Mucosa of descending colon (tissue), 3 donors: ENCODE measurements around the gene RPP25L. TPM values are rescaled to one million over a fixed set of nuclear protein-coding genes. Genes with fewer than 3 reads are reported as not detected.

Experiments used
- ATAC-seq: fragments of 200-7000 bp; cut with Tn5 transposase; one replicate; pipeline ENCODE4 v1.9.1; 2020; ENCODE audit warnings: mild to moderate bottlenecking, moderate library complexity
- DNase-seq, 3 donors: peaks; one replicate each; pipeline ENCODE4 v3.0.0-alpha.2; 2020
- H3K36me3 ChIP-seq: fragments of 200-600 bp; one replicate; pipeline ENCODE4 v1.8.0; 2021; ENCODE audit warnings: low read depth, mild to moderate bottlenecking
- H3K4me1 ChIP-seq: fragments of 200-600 bp; one replicate; pipeline ENCODE4 v1.8.0; 2021; ENCODE audit warnings: low read depth, mild to moderate bottlenecking
- H3K4me3 ChIP-seq: fragments of 200-600 bp; one replicate; pipeline ENCODE4 v1.8.0; 2021; ENCODE audit warnings: mild to moderate bottlenecking
- H3K9me3 ChIP-seq: fragments of 200-600 bp; one replicate; pipeline ENCODE4 v1.8.0; 2021; ENCODE audit warnings: mild to moderate bottlenecking
- intact Hi-C, 2 donors: fragments of 100-400 bp; cut with DNase I in 1 of 2; cut with micrococcal nuclease in 1 of 2; formaldehyde crosslinking; loops; one replicate each; pipeline versions ENCODE4 v1.11.0 to v1.11.1; 2022; cut with DNase I, micrococcal nuclease
- total RNA-seq, 3 donors: library from RNA; stranded (reverse); fragmentation: NEBNext Ultra II Directional in 2 of 3; extraction: Animal tissue kit (Norgen Biotek cat#: 25700) in 2 of 3; gene quantifications; one replicate each; pipeline versions ENCODE4 v1.2.1 to v1.2.4, GENCODE V29; 2021 to 2023
- TF ChIP-seq, protein P1 (sequence below): fragments of 200-600 bp; IDR thresholded peaks from one replicate; pipeline ENCODE4 v1.8.0; 2022; ENCODE audit warnings: antibody characterized with exemption, mild to moderate bottlenecking
- donor health status: DM: no; HTN: no; CAD: no; lungs with moderate emphysema.
- donor health status: DM: no; HTN: no; CAD: no.
- donor health status: DM: no; HTN: yes; CAD: no.

RPP25L gene
- total RNA-seq, 3 donors from 2014 or later, result 29.4 to 47.2 (median 39.4) TPM

- TF ChIP-seq, protein P1, sequence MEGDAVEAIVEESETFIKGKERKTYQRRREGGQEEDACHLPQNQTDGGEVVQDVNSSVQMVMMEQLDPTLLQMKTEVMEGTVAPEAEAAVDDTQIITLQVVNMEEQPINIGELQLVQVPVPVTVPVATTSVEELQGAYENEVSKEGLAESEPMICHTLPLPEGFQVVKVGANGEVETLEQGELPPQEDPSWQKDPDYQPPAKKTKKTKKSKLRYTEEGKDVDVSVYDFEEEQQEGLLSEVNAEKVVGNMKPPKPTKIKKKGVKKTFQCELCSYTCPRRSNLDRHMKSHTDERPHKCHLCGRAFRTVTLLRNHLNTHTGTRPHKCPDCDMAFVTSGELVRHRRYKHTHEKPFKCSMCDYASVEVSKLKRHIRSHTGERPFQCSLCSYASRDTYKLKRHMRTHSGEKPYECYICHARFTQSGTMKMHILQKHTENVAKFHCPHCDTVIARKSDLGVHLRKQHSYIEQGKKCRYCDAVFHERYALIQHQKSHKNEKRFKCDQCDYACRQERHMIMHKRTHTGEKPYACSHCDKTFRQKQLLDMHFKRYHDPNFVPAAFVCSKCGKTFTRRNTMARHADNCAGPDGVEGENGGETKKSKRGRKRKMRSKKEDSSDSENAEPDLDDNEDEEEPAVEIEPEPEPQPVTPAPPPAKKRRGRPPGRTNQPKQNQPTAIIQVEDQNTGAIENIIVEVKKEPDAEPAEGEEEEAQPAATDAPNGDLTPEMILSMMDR, result no peak
- Histone ChIP-seq H3K36me3 (no peaks in the 10 kb centered on the region), H3K4me3 (no peak overlapping the region), H3K4me1 (peaks cover 29% of the 10 kb centered on the region), H3K9me3 (no peaks in the 10 kb centered on the region)
- DNase-seq (no peak), ATAC-seq (no peak)
- intact Hi-C loops, result loop anchor here (5.0 to 10.0 kb wide), 3 partner anchors 45 to 187 kb away; no protein-coding TSS in a partner anchor
These were observed 19.7 kb downstream of the RPP25L start for GRCh38 chr9:34591917-34592866.

DNA sequence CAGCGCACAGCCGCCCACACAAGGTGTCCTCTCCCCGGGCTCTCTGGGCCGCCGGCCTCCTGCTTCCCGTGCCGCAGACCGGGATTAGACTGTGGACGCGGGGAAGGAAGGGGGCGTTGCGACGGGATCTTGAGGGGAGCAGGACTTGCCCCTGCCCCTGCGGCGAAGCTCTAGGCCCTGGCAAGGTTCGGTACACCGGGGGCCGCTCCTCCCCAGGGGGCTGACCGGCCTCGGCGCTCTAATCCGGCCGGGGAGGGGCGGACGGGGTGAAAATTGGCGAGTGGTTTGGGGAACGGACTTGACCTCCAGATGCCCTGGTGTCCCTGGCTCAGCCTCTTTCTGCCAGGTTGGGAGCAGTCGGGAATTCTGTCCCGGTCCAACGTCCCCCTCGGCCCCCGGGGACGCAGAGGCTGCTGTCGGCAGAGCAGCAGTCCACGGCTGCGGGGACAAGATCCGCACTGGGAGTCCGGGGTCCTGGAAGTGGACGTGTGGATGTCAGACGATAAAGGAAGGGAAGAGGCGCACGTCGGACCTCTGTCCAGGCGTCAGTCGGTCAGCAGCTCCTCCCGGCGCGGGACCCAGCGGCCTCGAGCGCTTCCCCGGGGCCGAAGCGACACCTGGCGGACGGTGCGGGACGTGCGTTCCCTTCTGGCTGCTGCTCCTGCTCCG is 20.5 kb downstream of the RPP25L start:
- H3K9me3 ChIP-seq, result no peaks in the 10 kb centered on the region
- peaks cover 29% of the 10 kb centered on the region for H3K4me1 ChIP-seq
- DNase-seq (peak; percentile 81 to 92 (median 91)), ATAC-seq (peak; percentile 91)
- intact Hi-C loops, result loop anchor here (5.0 to 10.0 kb wide), 3 partner anchors 44 to 187 kb away; no protein-coding TSS in a partner anchor
- no peak overlapping the region for H3K4me3 ChIP-seq
- no peaks in the 10 kb centered on the region for H3K36me3 ChIP-seq
- TF ChIP-seq, protein P1, result peak; percentile 79

DNA sequence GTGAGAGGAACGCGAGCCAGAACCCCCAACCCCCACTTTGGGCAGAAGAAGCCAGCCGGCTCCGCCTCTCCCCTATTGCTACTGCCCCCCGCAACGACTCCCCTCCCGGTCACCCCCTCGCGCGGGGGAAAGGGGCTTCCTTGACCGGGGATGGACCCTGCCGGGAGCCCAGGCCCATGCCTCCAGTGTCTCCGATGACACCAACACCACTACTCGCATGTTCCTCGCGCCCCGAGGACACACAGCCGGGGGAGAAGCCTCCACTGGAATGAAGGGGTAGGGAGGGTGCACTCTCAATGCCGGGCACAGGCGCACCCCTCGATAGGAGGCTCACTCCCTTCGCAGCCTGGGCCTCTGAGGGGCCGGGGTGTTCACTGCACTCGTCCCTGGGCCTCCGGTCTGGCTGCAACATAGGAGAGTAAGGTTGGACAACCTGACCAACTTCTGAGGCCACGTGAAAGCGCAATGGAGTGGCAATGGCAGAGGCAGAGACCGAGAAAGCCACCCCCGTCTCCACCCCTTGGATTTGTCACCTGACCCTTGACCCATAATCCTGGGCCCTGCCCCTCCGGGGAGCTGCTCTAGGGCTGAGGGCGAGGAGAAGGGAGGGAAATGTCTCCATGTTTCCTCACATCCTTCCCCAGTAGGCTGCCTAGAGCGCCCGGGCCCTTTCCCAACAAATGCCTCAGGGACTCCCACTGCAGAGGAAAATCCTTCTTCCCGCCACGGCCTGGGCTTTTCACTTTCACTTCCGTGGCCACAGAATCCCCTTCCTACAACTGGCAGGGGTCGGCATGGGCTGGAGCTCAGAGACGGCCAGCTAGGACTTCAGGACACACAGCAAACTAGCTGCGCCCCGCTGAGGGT is 21.3 kb downstream of the RPP25L start:
- DNase-seq (peak in 2 of 3 donors; percentile 54 to 67), ATAC-seq (peak; percentile 70)
- H3K4me3 ChIP-seq, result no peak overlapping the region
- intact Hi-C loops, result loop anchor here (5.0 to 10.0 kb wide), 3 partner anchors 43 to 186 kb away; no protein-coding TSS in a partner anchor
- H3K36me3 ChIP-seq, result no peaks in the 10 kb centered on the region
- H3K9me3 ChIP-seq, result no peaks in the 10 kb centered on the region
- TF ChIP-seq, protein P1, result no peak
- H3K4me1 ChIP-seq, result peaks cover 29% of the 10 kb centered on the region

DNA sequence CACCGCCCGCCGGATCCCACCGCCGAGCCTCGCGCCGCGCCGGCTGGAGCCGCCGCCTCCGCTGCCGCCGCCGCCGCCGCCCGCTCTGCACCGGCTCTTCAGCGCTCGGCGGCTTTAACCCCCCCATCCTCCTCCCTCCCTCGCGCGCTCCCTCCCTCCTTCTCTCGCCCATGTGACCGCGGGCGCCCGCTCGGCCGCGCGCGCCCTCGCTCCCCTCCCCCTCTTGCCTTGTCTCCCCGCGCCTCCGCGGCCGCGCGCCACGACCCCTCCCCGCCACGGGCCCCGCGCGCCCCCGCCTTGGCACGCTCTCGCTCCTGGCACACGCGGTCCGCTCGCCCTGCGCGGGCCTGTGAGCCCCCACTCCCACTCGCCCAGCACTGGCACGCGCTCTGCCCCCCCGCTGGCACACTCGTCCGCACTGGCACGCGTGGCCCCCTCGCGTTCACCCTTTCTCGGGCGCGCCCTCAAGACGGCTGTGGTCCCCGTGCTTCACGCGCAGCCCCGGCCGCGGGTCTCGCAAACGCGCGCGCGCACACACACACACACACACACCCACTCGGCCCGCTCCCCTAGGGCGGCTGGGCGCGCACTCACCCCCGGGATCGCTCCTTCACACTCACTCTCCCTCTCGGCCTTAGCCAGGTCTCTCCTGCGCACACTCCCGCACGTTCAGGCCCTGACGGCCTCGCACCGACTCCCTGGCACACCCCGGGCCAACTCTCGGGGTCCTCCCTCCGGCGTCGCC is 22.1 kb downstream of the RPP25L start, which contains the start of gene CNTFR:
CNTFR (minus strand) TSS at position 89 of the 745 bp plus-strand sequence. CDS start 20,743 bp downstream, outside the sequence.
- peak in 2 of 3 donors; percentile 43 to 59 for DNase-seq
- intact Hi-C loops, result loop anchor here (5.0 to 10.0 kb wide), 3 partner anchors 43 to 185 kb away; no protein-coding TSS in a partner anchor
- H3K4me1 ChIP-seq, result peaks cover 29% of the 10 kb centered on the region
- H3K9me3 ChIP-seq, result no peaks in the 10 kb centered on the region
- ATAC-seq, result peak; percentile 16
- TF ChIP-seq, protein P1, result no peak
- H3K36me3 ChIP-seq, result no peaks in the 10 kb centered on the region
- no peak within 1 kb of the TSS for H3K4me3 ChIP-seq
